Kidney glomerular epithelial cell (primary cell): ENCODE results near the gene DAB2.
A peak's percentile ranks its signal among the peaks of the same experiment; 100 is the strongest.

ENCODE experiments used
- DNase-seq: peaks from one replicate; lab custom pipeline; 2025; lab: John Stamatoyannopoulos, UW

The DAB2 gene

DNA sequence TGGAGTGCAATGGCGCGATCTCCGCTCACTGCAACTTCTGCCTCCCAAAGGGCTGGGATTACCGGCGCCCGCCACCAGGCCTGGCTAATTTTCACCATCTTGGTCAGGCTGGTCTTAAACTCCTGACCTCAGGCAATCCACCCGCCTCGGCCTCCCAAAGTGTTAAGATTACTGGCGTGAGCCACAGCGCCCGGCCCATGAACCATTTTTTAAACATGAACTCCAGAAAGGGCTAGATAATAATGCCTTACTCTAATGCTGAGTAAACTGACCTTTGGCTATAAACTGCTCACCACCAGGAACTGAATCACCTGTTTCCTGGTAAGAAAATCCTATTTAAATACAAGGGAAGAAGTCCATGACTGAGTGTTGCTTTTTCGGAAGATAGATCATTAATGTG lies 23.2 kb upstream of the DAB2 start:
- DNase-seq = peak; percentile 54

DNA sequence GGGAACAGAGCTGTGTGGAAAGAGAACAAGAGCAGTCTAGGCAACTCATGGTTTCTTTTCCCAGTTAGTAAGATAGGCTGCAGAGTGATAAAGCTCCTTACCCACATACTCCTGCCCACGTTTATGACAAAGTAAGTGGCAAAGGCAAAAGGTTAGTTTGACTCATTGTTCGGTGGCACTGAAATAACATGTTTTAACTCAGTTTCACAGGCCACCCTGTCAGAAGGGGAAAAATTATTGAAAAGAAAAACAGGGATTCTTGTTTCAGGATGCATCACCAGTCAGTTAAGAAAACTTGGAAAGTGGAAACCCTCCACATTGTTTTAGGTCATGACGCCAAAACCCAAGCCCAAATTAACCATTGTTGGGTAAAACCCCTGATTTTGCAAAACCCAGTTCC lies 22.3 kb upstream of the DAB2 start:
- peak; percentile 24 for DNase-seq

DNA sequence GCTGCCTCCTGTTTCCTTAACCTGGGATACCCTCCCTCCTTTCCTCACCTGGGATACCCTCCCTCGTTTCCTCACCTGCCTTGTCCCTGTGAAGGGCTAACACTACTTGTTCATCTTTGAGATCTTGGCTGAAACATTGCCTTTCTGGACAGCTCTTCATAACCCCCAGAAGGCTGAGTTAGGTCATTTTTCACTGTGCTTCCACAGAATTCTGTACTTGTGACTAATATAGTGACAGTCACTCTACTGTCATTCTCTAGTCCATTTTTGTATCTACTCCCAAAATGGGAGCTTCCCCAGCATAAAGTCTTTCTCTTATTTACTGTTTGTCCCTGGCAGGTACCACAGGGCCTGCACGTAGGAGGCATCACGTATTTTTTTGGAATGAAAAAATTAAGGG lies 21.5 kb upstream of the DAB2 start:
- no peak for DNase-seq

DNA sequence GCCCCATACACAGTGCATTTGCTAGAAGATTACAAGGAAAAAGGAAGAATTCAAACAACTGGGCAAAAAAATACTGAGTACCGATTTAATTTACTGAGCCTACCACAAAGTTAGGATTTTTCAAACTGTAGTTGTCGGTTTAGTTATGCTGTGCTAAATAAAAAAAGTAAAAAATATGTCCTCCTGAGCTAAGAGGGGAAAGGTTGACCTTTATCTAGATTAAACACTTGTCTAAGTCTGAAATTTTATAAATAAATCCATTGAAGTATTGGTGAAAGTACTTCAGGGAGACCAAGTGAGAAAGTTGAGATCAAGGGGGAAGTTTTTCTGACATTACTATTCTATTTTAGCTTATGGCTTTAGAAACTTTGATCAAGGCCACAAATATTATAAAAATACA lies 19.1 kb upstream of the DAB2 start:
- no peak for DNase-seq

DNA sequence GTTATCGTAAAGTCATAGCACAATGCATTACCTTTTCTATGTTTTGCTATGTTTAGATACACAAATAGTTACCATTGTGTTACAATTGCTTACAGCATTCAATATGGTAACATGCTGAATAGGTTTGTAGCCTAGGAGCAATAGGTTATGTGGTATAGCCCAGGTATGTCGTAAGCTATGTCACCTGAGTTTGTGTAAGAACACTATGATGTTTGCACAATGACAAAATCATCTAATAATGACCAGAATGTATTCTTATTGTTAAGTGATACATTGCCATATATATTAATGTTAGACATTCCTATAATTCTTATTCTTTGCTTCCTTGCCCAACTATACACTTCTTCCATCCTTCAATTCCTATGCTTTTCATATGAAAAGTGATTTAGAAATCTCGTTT lies 18.2 kb upstream of the DAB2 start:
- DNase-seq = no peak

DNA sequence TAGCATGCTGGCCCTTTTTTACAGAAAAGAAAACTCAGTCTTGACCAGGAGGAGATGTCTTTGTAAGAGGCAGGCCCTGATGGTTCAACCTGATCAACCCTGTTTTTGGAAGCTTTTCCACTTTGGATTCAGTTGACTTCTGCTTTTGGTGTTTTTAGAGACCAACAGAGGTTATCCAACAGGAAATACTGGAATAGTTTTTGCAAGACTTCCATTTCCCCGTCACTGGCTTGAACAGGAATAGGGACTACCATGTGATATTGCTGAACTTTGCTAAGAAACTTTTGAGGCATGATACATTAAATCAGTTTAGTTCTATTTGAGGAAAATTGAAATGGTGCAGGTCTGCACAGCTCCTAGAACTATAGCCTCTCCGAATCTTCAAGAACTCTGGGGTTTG lies 17.1 kb upstream of the DAB2 start:
- no peak for DNase-seq

DNA sequence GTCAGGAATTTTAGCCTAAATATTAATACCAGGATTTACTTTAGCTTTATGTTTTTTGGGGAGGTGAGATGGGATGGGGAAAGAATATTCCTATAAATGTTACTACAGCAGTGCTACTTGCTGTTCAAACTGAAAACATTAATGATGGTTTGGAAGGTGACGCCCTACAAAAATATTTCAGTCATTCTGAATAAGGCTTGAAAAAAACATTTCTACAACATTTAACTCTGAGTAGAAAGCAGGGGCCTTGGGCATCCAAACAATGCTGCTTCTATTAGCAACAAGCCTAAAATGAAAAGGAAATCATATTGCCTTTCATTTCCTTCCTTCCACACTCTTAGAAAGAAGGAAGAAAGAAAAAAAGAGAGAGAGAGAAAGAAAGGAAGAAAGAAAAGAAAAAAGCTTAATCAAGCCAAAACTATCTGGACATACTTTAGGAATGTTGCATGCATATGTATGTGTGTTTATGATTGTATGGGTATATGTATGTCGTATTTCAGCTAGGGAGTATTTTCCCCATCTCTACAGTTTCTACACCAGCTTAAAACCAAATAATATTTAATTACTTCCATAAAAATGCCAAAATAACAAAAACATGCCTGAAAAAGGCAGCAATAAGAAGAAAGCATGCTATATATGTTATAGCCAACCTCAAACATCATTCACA lies 16.3 kb upstream of the DAB2 start:
- DNase-seq = no peak

DNA sequence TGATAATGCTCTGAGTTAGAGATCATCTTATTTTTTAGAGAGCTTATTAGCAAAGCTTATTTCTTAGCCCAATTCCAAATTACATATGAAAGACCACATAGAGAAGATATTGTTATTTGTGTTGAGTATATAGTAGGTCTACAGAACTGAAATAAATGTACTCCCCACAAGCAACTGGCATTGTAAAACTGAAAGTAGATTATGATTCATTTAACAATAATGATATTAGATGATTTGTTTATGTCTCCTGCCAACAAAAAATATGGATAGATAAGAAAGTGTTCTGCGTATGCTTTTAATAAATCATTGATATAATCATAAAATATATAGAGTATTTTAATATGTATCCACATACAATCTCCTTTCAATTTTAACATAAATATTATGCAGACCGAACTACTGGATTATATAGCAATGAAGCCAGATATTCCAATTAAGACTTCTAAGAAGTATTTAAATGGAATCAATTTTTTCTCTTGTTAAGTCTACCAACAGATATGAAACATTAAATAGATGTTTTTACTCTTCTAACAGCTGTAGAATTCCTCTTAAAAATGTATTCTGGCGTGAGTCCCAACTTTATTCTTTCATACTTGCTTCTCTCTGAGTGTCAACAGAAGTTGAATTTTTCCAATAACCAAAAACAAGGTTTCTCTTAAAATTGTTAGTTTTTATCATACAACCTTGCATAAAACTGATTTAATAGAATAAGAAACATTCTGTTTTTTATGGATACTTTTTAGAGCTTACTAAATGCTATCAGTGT lies 15.6 kb upstream of the DAB2 start:
- no peak for DNase-seq

DNA sequence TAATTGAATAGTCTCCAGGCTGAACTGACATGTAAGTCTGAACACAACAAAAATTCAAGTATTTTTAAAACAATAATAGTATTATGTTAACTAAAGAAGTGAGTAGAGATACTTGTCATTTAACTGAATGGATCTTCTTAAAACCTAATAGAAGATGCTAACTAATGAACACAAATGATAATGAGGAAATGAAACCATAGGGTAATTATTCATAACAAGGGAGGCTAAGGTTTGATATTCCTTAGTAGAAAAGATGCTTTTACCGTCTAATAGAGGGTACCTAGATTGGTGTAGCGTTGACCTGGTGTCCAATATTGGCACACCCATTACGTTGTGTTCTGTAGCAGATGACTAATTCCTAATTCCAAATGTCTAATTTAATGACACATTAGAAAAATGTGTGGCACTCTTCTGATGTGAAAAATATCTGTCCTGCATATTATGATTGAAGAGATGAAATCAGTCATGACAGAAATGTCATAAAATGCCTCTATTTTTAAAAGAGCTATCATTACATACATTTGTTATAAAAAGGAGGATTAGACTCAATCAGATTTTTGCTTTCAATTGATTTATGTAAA lies 14.9 kb upstream of the DAB2 start:
- DNase-seq = no peak

DNA sequence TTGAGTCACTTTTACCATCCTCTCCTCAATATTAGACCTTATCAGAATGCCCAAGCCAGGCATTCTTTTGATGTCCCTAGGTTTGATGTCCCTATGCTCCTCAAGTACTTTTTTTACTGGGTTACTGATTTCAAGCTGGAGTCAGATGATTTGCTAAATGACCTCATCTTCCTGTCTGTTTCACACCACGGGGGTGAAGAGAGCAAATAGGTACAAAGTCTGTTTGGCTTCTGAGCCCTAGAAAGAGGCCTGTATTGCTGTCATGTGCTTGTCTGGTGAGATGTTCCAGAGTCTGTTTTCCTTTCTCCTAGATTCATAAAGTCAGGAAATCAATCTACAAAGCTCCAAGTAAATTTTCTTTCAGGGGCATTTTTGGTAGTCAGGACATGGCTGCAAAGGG lies 12.7 kb upstream of the DAB2 start:
- peak; percentile 50 for DNase-seq

DNA sequence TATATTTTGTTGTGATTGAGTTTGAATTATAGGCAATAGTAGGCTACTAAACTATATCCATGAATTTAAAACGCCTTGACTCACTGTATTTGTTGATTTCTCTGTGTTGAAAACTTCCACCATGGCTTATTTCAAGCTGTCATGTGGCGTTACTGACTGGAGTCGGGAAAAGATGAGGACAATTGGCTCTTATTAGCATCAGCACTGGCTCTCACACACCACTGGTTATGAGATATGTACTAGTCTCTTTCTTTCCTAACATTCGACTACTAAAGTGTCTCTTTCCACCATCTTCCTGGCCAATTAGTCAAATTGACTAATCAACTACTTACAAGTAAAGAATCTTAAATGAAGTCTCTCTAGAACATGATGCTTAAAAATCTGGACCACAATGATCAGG lies 9.1 kb upstream of the DAB2 start:
- DNase-seq = peak; percentile 19

DNA sequence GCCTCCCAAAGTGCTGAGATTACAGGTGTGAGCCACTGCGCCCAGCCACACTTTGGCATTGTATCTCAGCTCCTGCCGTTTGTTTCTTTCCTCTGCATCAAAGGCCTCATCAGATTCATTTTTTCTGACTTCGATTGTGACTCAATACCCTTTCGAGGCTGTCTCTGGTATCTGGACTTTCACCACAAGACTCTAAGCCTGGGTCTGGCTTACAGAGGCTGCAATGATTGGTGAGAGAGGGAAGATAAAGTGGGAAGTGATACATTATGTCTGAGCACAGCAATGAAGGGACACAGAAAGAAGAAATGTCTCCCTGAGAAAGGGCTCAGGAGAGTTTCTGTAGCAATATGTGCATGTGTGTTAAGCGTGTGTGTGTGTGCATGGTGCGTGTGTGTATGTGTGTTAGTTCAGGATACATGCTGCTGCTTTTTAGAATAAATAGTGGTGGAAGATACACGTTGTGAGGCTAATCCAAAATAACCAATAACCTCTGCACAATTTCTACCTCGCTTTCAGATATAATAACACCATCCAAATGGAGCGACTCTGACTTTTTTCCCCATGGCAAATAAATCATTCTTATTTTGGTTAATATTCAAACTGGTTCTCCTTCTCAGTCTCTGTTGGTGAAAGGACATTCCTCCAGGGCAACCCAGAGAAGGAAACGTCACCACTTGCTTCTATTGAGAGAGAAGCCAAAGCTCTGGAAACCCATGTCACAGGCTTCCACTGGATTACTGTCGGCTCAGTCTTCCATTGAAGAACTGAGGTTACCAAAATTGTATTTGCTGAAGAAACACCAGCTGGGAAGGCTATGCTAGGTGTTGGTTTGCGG lies 8.1 kb upstream of the DAB2 start:
- peak; percentile 57 for DNase-seq

DNA sequence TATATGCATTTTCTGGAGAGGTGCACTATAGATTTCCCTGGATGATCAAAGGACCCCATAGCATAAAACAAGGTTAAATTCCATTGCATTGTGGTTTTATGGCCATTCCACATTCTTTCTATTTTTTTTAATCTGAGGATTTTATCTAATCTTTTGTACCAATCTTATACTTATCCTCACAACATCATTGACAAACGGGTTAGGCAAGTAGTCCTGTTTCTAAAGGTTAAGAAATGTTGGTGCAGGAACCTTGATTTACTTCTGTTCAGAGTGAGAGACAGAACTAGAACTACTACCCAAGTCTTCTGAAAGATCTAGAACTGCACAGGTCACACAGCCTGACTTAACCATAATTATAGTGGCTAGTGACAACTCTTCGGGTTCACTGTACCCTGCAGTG lies 5.7 kb upstream of the DAB2 start:
- no peak for DNase-seq

DNA sequence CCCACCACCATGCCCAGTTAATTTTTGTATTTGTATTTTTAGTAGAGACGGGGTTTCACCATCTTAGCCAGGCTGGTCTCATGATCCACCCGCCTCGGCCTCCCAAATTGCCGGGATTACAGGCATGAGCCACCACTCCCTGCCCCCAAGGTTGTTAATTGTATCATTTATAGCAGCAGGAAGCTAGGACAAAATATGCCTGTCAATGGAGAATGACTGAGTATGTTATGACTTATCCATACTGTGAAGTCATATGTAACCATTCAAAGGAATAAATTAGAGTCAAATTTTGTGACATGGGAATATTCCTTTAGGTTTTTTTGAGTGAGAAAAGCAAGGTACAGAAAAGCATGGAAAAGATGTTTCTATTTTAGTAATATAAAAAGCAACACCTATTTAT lies 3.9 kb upstream of the DAB2 start:
- no peak for DNase-seq

DNA sequence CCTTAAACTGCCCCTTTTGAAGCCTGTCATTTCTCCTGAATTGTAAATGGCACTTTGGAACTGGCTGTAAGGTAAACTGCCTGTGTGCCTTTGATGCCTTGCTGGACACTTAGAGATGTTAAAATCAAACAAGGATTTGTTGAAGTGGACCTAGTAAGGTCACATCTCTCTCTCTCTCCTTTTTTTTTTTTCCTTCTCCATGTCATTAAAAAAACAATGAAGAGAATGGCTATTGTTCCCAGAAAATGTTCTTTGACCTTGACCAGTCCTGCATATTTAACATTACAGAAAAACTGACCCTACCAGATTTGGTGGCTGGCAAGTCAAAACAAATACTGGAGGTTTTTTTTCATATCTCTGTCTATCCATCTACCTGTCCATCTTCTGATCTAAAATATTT lies 2.9 kb upstream of the DAB2 start:
- no peak for DNase-seq

DNA sequence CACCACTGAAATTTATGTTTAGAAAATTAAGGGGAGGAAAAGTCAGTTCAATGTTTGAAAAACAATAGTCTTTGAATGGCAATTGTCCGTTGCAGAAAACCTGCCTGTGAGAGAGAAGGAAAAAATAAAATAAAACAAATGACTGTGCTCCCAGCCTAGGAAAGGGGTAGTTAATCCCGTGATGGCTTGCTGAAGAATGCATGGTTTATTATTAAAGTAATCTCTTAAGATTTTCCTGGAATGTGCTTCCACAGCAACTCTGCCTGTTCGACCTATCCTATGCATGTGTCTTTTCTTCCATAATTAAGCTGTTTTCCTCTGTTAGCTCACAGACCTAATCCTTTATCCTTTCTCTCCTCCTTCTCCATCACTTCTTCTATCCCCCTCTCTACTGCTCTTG lies 2.4 kb upstream of the DAB2 start:
- peak; percentile 32 for DNase-seq

DNA sequence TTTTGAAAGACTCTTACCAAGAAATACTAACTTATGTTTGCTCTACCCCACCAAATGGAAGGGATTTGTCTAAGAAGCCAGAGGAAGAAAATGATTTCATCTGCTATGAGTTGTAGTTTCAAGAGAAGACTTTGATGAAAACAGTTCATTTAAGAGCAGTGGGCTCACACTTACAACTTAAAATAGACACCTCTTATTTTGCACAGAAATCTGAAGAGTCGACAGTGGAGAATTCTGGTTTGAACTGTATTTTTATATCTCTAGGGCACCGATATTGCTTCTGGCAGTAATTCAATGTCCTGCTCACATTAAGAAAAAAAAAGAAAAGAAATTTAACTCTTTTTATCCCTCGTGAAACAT lies 1.9 kb upstream of the DAB2 start:
- no peak for DNase-seq

DNA sequence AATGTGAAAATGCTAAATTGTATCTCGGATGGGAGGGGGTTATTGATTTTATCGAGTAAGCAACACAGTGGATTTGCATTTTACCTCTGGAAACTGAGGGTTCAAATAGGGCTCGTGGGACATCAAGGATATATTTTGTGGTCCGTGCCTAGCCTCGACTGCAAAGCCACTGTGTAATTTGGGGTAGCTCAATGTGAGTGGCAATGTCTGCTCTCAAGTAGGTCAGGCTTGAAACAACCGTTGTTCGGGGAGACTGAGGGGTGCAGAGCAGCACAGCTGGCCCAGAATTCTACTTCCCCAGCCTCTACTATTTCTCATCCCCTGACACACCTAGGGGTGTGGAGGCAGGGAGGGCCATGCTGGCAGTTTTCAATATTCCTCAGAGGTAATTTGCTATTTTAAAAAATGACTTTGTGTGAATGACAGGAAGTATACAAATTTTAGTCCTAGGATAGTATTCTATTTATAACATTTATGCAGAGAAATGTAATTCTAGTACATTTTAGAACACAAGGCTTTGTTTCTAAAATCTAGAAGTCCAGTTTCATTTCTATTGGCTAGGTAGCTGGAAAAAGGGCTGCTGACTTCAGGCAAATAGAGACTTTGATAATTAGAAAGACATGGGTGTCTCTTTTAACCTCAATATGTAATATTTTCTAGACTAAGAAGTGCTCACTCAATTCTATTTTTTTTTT lies 1.4 kb upstream of the DAB2 start:
- DNase-seq = no peak

DNA sequence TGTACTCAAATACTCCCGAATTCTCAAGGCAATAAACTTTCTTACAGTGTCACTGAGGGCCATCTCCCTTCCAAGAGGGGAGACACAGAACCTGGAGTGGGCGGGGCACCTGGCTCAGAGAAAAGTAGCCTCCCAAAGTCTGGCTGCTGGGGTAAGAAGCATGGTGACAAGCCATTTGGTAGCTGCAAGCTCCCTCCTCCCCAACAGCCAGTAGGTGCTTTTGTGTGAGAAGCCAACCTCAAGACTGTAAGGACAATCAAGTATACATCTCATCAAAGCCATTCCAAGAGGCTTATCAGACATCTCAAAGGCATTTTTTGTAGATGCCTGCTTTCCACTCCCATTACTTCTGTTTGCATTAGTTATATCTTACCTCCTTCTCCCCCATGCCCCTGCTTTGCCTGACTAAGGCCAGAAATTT lies 1.4 kb downstream of the DAB2 start:
- DNase-seq = no peak

DNA sequence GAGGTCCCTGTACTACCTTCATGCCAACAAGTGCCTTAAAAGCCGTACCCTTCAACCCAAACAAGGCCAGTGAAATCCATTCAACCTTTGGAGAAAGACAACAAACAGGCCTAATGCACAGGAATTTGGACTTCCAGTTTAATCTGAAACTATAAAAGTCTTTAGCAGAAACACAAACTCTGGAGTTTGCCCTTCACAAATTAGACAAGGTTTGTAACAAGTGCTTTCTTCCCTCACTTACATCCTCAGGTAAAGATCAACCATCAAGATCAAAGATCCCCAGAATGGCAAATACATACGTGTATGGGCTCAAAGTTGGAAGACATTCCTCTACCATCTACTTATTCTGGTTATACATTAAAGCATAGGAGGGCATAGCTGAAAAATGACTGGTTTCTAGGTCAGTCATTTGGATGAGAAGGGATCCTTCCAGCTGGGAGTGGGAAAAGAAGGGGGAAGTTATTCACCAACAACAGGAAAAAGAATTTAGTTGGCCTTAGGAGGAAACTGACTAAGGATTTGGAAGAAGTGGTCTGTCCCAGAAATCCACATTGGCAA lies 2.0 kb downstream of the DAB2 start:
- DNase-seq = no peak

DNA sequence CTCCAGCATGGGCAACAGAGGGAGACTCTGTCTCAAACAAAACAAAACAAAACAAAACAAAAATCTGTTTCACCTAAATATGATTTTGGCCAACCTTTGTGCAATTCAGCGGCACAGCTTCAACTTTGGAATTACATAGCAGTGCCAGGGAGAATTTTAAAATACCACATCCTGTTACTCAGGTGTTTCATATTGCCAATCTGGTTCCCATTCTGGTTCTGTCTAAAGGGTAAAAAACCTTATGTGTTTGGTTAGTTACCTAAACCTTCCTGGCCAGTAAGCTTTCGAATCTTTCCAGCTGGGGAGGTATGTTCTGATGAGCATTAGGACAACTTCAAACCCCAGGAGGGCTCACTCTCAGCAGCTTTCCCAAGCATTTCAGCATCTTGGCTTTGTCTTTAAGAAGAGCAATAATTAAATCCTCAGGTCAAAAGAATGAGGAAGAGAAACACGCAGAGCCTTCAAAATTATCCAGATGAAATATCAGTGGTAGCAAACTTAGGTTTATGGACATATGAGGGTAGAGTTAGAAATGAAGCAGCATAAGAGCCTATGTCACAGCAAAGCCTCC lies 2.7 kb downstream of the DAB2 start:
- DNase-seq = no peak
